HepG2 (cell line): Measurements from ENCODE around the gene OGFOD3. TPM values are rescaled to one million over a fixed set of nuclear protein-coding genes. Genes with fewer than 3 reads are reported as not detected.
A peak's percentile ranks its signal among the peaks of the same experiment; 100 is the strongest.

Source experiments
- AFF4 ChIP-seq: sonication (generic); formaldehyde crosslinking; IDR thresholded peaks from 2 replicates; pipeline ENCODE4 v1.4.0; 2020; ENCODE audit warnings: missing genetic modification reagents
- CEBPB ChIP-seq: IDR thresholded peaks from 2 replicates; pipeline ENCODE4 v1.6.1; 2011; ENCODE audit warnings: low read depth, low read length, improper control_type of control experiment, borderline replicate concordance
- DBP ChIP-seq: sonication (generic); formaldehyde crosslinking; IDR thresholded peaks from 2 replicates; pipeline ENCODE4 v1.4.0; 2020; ENCODE audit warnings: missing genetic modification reagents; ENCODE audit errors: not compliant biosample characterization
- GABPB1 ChIP-seq: IDR thresholded peaks from 2 replicates; pipeline ENCODE4 v1.6.1; 2016; ENCODE audit warnings: mild to moderate bottlenecking, missing genetic modification reagents, moderate library complexity, missing compliant biosample characterization
- HNRNPL ChIP-seq: fragments of 200-400 bp; formaldehyde crosslinking; IDR thresholded peaks from 2 replicates; pipeline ENCODE4 v1.6.1; 2017; ENCODE audit warnings: mild to moderate bottlenecking, low read depth, low read length
- MAZ ChIP-seq, 2 experiments: sonication (generic) in 1 of 2; formaldehyde crosslinking in 1 of 2; IDR thresholded peaks; 2 replicates each; pipeline versions ENCODE4 v1.5.0 to v1.6.1; 2012 to 2020; ENCODE audit warnings: low read depth in 2 of 2, mild to moderate bottlenecking in 2 of 2, borderline replicate concordance in 1 of 2, improper control_type of control experiment in 1 of 2, low read length in 1 of 2, missing genetic modification reagents in 1 of 2, moderate library complexity in 1 of 2
- PHF5A ChIP-seq: IDR thresholded peaks from one replicate; pipeline ENCODE4 v1.6.1; 2018; ENCODE audit warnings: low read depth, missing genetic modification reagents; ENCODE audit not compliant: unreplicated experiment
- PITX1 ChIP-seq: sonication (generic); formaldehyde crosslinking; IDR thresholded peaks from 2 replicates; pipeline ENCODE4 v1.5.1; 2020; ENCODE audit warnings: mild to moderate bottlenecking, missing genetic modification reagents
- SIN3B ChIP-seq: fragments of 150-350 bp; IDR thresholded peaks from 2 replicates; pipeline ENCODE4 v1.6.1; 2014; ENCODE audit warnings: low read length
- ZNF598 ChIP-seq: sonication (generic); formaldehyde crosslinking; IDR thresholded peaks from 2 replicates; pipeline ENCODE4 v1.5.1; 2020; ENCODE audit warnings: mild to moderate bottlenecking, missing genetic modification reagents, borderline replicate concordance
- ZNF703 ChIP-seq: sonication (generic); formaldehyde crosslinking; IDR thresholded peaks from 2 replicates; pipeline ENCODE4 v1.5.1; 2020; ENCODE audit warnings: missing genetic modification reagents, mild to moderate bottlenecking, moderate library complexity, borderline replicate concordance
- ZNF770 ChIP-seq: sonication (generic); formaldehyde crosslinking; IDR thresholded peaks from 2 replicates; pipeline ENCODE4 v1.5.0; 2020; ENCODE audit warnings: mild to moderate bottlenecking, missing genetic modification reagents
- ZNF773 ChIP-seq: sonication (generic); formaldehyde crosslinking; IDR thresholded peaks from 2 replicates; pipeline ENCODE4 v1.4.0; 2020; ENCODE audit warnings: missing genetic modification reagents, borderline replicate concordance
- ZNF891 ChIP-seq: sonication (generic); formaldehyde crosslinking; IDR thresholded peaks from 2 replicates; pipeline ENCODE4 v1.5.0; 2020; ENCODE audit warnings: mild to moderate bottlenecking, missing genetic modification reagents
- ZSCAN5A ChIP-seq: sonication (generic); formaldehyde crosslinking; IDR thresholded peaks from 2 replicates; pipeline ENCODE4 v1.8.0; 2022; ENCODE audit warnings: mild to moderate bottlenecking, missing genetic modification reagents, borderline replicate concordance
- polyA plus RNA-seq, 8 experiments: library from polyadenylated mRNA; depleted of rRNA in 3 of 8; stranded (reverse) in 7 of 8; unstranded in 1 of 8; fragments of >200 nt; fragmentation: Illumina TruSeq in 4 of 8; extraction: Trizol in 4 of 8; gene quantifications; 2 replicates each; pipeline versions ENCODE4 v1.2.1 to v1.2.3, GENCODE V29; 2011 to 2016; ENCODE audit warnings: low read depth in 4 of 8, missing spikeins in 1 of 8, mixed read lengths in 1 of 8; ENCODE audit not compliant: insufficient read depth in 1 of 8
- total RNA-seq, 5 experiments: library from RNA; depleted of rRNA; stranded (reverse); fragments of >200 nt; fragmentation: Illumina TruSeq; extraction: Trizol; gene quantifications; 2 replicates each; pipeline ENCODE4 v1.2.3, GENCODE V29; 2016; ENCODE audit warnings: low read depth in 1 of 5
- TF ChIP-seq, protein P1 (sequence below): sonication (generic); formaldehyde crosslinking; IDR thresholded peaks from 2 replicates; pipeline ENCODE4 v1.5.1; 2020; ENCODE audit warnings: mild to moderate bottlenecking, missing genetic modification reagents, moderate library complexity

OGFOD3 gene
- total and polyA plus RNA-seq, 2 of the 13 experiments (the other 11 are each of a cell fraction or from before 2014, with no cell fraction given) = 40.0 to 42.1 TPM

DNA sequence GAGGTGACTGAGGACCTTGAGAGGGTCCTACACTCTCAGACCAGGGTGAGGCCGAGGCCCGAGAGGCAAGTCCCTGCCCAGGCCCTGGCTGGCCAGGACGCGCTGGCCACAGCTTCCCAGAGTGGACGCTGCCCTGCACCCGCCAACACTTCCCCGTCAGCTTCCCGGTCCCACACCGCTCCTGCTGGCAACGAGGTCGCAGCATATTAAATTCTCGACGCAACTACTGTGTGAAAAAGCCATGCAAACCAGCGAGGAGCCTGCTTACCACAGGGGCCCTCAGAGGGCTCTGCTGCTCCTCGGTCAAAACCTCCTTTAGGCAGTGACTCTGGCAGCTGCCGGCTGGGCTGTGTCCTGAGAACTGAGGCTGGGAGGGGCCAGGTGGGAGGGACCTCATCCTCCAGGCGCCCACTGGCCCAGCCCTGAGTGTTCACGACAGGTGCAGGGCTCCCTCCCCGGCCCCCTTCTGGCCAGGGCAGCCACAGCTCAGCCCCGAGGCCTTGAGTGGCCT is 61.5 kb downstream of the OGFOD3 start (continued):
- TF ChIP-seq, protein P1, sequence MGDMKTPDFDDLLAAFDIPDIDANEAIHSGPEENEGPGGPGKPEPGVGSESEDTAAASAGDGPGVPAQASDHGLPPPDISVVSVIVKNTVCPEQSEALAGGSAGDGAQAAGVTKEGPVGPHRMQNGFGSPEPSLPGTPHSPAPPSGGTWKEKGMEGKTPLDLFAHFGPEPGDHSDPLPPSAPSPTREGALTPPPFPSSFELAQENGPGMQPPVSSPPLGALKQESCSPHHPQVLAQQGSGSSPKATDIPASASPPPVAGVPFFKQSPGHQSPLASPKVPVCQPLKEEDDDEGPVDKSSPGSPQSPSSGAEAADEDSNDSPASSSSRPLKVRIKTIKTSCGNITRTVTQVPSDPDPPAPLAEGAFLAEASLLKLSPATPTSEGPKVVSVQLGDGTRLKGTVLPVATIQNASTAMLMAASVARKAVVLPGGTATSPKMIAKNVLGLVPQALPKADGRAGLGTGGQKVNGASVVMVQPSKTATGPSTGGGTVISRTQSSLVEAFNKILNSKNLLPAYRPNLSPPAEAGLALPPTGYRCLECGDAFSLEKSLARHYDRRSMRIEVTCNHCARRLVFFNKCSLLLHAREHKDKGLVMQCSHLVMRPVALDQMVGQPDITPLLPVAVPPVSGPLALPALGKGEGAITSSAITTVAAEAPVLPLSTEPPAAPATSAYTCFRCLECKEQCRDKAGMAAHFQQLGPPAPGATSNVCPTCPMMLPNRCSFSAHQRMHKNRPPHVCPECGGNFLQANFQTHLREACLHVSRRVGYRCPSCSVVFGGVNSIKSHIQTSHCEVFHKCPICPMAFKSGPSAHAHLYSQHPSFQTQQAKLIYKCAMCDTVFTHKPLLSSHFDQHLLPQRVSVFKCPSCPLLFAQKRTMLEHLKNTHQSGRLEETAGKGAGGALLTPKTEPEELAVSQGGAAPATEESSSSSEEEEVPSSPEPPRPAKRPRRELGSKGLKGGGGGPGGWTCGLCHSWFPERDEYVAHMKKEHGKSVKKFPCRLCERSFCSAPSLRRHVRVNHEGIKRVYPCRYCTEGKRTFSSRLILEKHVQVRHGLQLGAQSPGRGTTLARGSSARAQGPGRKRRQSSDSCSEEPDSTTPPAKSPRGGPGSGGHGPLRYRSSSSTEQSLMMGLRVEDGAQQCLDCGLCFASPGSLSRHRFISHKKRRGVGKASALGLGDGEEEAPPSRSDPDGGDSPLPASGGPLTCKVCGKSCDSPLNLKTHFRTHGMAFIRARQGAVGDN = peak; percentile 49
- no peak for TF ChIP-seq SIN3B
- no peak for TF ChIP-seq AFF4
- TF ChIP-seq CEBPB = no peak
- TF ChIP-seq ZNF891 (CRISPR knock-in tag) = no peak
- TF ChIP-seq ZSCAN5A (CRISPR knock-in tag) = no peak
- 0 out of 2 replicates have a peak, but pooled peaks have one; percentile 32 for TF ChIP-seq HNRNPL
- no peak for TF ChIP-seq PHF5A (CRISPR knock-in tag)
- TF ChIP-seq ZNF770 = no peak
- 0 out of 2 replicates have a peak, but pooled peaks have one; percentile 33 for TF ChIP-seq PITX1 (CRISPR knock-in tag)
- TF ChIP-seq MAZ (IDR thresholded peaks at IDR 0.05; ENCODE audit: borderline replicate concordance, low read depth, low read length) = no peak
- TF ChIP-seq MAZ (CRISPR knock-in tag; IDR thresholded peaks at IDR 0.05; ENCODE audit: low read depth) = peak; percentile 5; the same call in 1 of the 2 replicates
- TF ChIP-seq ZNF598 (CRISPR knock-in tag) = no peak
- TF ChIP-seq GABPB1 = peak; percentile 21; the same call in 1 of the 2 replicates
- no peak for TF ChIP-seq ZNF703 (CRISPR knock-in tag)
- no peak for TF ChIP-seq DBP (CRISPR knock-in tag)
- TF ChIP-seq ZNF773 (CRISPR knock-in tag) = no peak
